ENCODE measurements around the gene SEPTIN5. TPM values are rescaled to one million over a fixed set of nuclear protein-coding genes. Genes with fewer than 3 reads are reported as not detected.
A peak's percentile ranks its signal among the peaks of the same experiment; 100 is the strongest.

Gene SEPTIN5
- total and polyA plus RNA-seq, 9 of the 15 experiments (the other 6 are each of a cell fraction or from before 2014, with no cell fraction given), result 0.03 to 195 (median 119) TPM

GRCh38 chr22:19691721-19692341 is 22.5 kb upstream of the SEPTIN5 start (continued):
- TF ChIP-seq MAZ (CRISPR knock-in tag; conservative IDR thresholded peaks at IDR 0.05 in 1 of 2, IDR thresholded peaks at IDR 0.05 in 1 of 2), result peak; percentile 78 to 93; a peak in 3 of 4 replicates
- no peak for TF ChIP-seq NR2F6 (CRISPR knock-in tag; IDR thresholded peaks at IDR 0.05)
- 0 out of 2 replicates have a peak, but pooled peaks have one; percentile 55 for TF ChIP-seq CGGBP1 (CRISPR knock-in tag; IDR thresholded peaks at IDR 0.05)
- no peak for TF ChIP-seq CREBBP (IDR thresholded peaks at IDR 0.05; ENCODE audit: low read depth, low read length)
- TF ChIP-seq MECOM (CRISPR knock-in tag; IDR thresholded peaks at IDR 0.05), result no peak
- TF ChIP-seq HMGXB4 (CRISPR knock-in tag; IDR thresholded peaks at IDR 0.05), result peak; percentile 77; the same call in 1 of the 2 replicates
- no peak for TF ChIP-seq FOXJ2 (tag; IDR thresholded peaks at IDR 0.05)
- peak; percentile 92 for TF ChIP-seq L3MBTL2 (IDR thresholded peaks at IDR 0.05)

GRCh38 chr22:19693581-19693980 is 20.7 kb upstream of the SEPTIN5 start:
- WGBS (ENCODE audit: insufficient coverage, low coverage, missing lambda C conversion rate), result 57% methylated on average over 14 of the region's 14 CpGs
- no TSS peak for BruUV-seq (replicated peaks)
- H3K27me3 ChIP-seq (ENCODE audit: control insufficient read depth in 2 of 2, insufficient read depth in 2 of 2, low read length in 2 of 2), result peaks cover 6 to 26% of the 10 kb centered on the region in 2 experiments; a peak in 4 of 5 replicates
- TF ChIP-seq, protein P1, sequence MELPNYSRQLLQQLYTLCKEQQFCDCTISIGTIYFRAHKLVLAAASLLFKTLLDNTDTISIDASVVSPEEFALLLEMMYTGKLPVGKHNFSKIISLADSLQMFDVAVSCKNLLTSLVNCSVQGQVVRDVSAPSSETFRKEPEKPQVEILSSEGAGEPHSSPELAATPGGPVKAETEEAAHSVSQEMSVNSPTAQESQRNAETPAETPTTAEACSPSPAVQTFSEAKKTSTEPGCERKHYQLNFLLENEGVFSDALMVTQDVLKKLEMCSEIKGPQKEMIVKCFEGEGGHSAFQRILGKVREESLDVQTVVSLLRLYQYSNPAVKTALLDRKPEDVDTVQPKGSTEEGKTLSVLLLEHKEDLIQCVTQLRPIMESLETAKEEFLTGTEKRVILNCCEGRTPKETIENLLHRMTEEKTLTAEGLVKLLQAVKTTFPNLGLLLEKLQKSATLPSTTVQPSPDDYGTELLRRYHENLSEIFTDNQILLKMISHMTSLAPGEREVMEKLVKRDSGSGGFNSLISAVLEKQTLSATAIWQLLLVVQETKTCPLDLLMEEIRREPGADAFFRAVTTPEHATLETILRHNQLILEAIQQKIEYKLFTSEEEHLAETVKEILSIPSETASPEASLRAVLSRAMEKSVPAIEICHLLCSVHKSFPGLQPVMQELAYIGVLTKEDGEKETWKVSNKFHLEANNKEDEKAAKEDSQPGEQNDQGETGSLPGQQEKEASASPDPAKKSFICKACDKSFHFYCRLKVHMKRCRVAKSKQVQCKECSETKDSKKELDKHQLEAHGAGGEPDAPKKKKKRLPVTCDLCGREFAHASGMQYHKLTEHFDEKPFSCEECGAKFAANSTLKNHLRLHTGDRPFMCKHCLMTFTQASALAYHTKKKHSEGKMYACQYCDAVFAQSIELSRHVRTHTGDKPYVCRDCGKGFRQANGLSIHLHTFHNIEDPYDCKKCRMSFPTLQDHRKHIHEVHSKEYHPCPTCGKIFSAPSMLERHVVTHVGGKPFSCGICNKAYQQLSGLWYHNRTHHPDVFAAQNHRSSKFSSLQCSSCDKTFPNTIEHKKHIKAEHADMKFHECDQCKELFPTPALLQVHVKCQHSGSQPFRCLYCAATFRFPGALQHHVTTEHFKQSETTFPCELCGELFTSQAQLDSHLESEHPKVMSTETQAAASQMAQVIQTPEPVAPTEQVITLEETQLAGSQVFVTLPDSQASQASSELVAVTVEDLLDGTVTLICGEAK (IDR thresholded peaks at IDR 0.05), result no peak
- TF ChIP-seq, protein P1 (CRISPR knock-in tag; IDR thresholded peaks at IDR 0.05), result no peak

More at GRCh38 chr22:19693581-19693980, 20.7 kb upstream of the SEPTIN5 start:
- DNase-seq (ENCODE audit: extremely low read depth in 1 of 4, low spot score in 3 of 4) (no peak), ATAC-seq (no peak), FAIRE-seq (no peak)
- in situ Hi-C loops (cut with MboI), result no loop called here
- no peaks in the 10 kb centered on the region for H4K20me1 ChIP-seq (replicated peaks; ENCODE audit: control insufficient read depth, insufficient read depth, low read length)
- no peak overlapping the region for H3K4me3 ChIP-seq
- H3K9me1 ChIP-seq (ENCODE audit: control insufficient read depth, insufficient read depth, low read length), result no peaks in the 10 kb centered on the region
- H3K9ac ChIP-seq (ENCODE audit: insufficient read depth in 1 of 2, low read depth in 2 of 2, low read length in 2 of 2), result peak overlapping the region in 1 of 2 experiments; percentile 50; a peak in 2 of 4 replicates
- peaks cover 16 to 44% of the 10 kb centered on the region in 2 experiments; a peak in 4 of 5 replicates for H3K4me1 ChIP-seq (replicated peaks in 1 of 2; ENCODE audit: control insufficient read depth in 2 of 2, insufficient read depth in 2 of 2, low read length in 2 of 2)
- H3K36me3 ChIP-seq (ENCODE audit: control insufficient read depth, insufficient read depth, low read length), result no peaks in the 10 kb centered on the region
- H3K79me2 ChIP-seq (ENCODE audit: control insufficient read depth, insufficient read depth, low read length), result no peaks in the 10 kb centered on the region
- intact Hi-C loops (cut with micrococcal nuclease), result no loop called here
- ChIA-PET POLR2A (no interaction called here), CTCF (ENCODE audit: low intra/inter-chr PET ratio) (no interaction called here)
- H3K27ac ChIP-seq (ENCODE audit: extremely low read depth, low read depth, low read length), result no peak overlapping the region
- H2AFZ ChIP-seq (ENCODE audit: low read depth, low read length), result no peak overlapping the region
- no peak overlapping the region for H3K4me2 ChIP-seq (ENCODE audit: insufficient read depth, low read length)
- H3K9me3 ChIP-seq (replicated peaks; ENCODE audit: control insufficient read depth, insufficient read depth, low read depth, low read length), result no peaks in the 10 kb centered on the region
